SK-N-SH (cell line): ENCODE measurements around the gene GLIS2. TPM values are rescaled to one million over a fixed set of nuclear protein-coding genes. Genes with fewer than 3 reads are reported as not detected.

Source experiments
- CTCF ChIA-PET: fragments of 300-600, 350-600 bp; formaldehyde crosslinking; extraction: SDS; loops from one replicate; lab custom pipeline; 2021; lab: Yijun Ruan, JAX
- POLR2A ChIA-PET: fragments of 350-600 bp; sonication (Branson Sonifier 250); formaldehyde crosslinking; extraction: SDS; loops from one replicate; lab custom pipeline; 2020; ENCODE audit warnings: antibody characterized with exemption, inconsistent platforms; lab: Yijun Ruan, JAX
- DNase-seq: peaks from one replicate; pipeline ENCODE4 v3.0.0; 2012
- H2AFZ ChIP-seq: fragments of 200-600 bp; sonication (generic); 2 replicates; pipeline ENCODE4 v1.8.1; 2016; ENCODE audit warnings: antibody characterized with exemption, mild to moderate bottlenecking, low read depth
- H3F3A ChIP-seq: fragments of 200-600 bp; sonication (generic); replicated peaks from 2 replicates; pipeline ENCODE3; 2016; ENCODE audit warnings: antibody characterized with exemption, mild to moderate bottlenecking; ENCODE audit not compliant: insufficient read depth
- H3K27ac ChIP-seq, 2 experiments: fragments of 200-500 bp in 1 of 2; fragments of 200-600 bp in 1 of 2; sonication (Bioruptor generic) in 1 of 2; sonication (generic), shearing (Covaris generic) in 1 of 2; 2 replicates each; pipeline versions ENCODE4 v1.5.1 to v1.6.1; 2014 to 2016; ENCODE audit warnings: low read depth in 2 of 2, inconsistent platforms in 1 of 2, low read length in 1 of 2, mild to moderate bottlenecking in 1 of 2, mixed read lengths in 1 of 2
- H3K27me3 ChIP-seq: fragments of 200-600 bp; sonication (generic), shearing (Covaris generic); 2 replicates; pipeline ENCODE4 v1.6.1; 2016; ENCODE audit warnings: mixed run types; ENCODE audit not compliant: insufficient read depth
- H3K36me3 ChIP-seq, 2 experiments: fragments of 200-500 bp in 1 of 2; fragments of 200-600 bp in 1 of 2; sonication (Bioruptor generic) in 1 of 2; sonication (generic) in 1 of 2; replicated peaks in 1 of 2; 2 replicates each; pipeline versions ENCODE3 to v1.5.1; 2014 to 2016; ENCODE audit warnings: low read length in 1 of 2, mild to moderate bottlenecking in 1 of 2; ENCODE audit not compliant: insufficient read depth in 2 of 2, control insufficient read depth in 1 of 2
- H3K4me1 ChIP-seq, 2 experiments: fragments of 200-500 bp in 1 of 2; fragments of 200-600 bp in 1 of 2; sonication (Bioruptor generic) in 1 of 2; sonication (generic), shearing (Covaris generic) in 1 of 2; 2 replicates each; pipeline versions ENCODE4 v1.5.1 to v1.6.1; 2014 to 2016; ENCODE audit warnings: low read depth in 1 of 2, low read length in 1 of 2, mixed run types in 1 of 2; ENCODE audit not compliant: insufficient read depth in 2 of 2, control insufficient read depth in 1 of 2
- H3K4me2 ChIP-seq: fragments of 200-600 bp; sonication (generic), shearing (Covaris generic); 2 replicates; pipeline ENCODE4 v1.6.1; 2017; ENCODE audit warnings: mixed run types
- H3K4me3 ChIP-seq, 2 experiments: fragments of 200-500 bp in 1 of 2; fragments of 200-600 bp in 1 of 2; sonication (Bioruptor generic) in 1 of 2; sonication (generic), shearing (Covaris generic) in 1 of 2; 2 replicates each; pipeline versions ENCODE4 v1.5.1 to v1.8.1; 2014 to 2016; ENCODE audit warnings: low read depth in 2 of 2, inconsistent platforms in 1 of 2, low read length in 1 of 2, mild to moderate bottlenecking in 1 of 2, mixed read lengths in 1 of 2, moderate library complexity in 1 of 2
- H3K79me2 ChIP-seq: fragments of 200-600 bp; sonication (generic); 2 replicates; pipeline ENCODE4 v1.8.1; 2017; ENCODE audit warnings: mild to moderate bottlenecking; ENCODE audit not compliant: insufficient read depth
- H3K9ac ChIP-seq: fragments of 200-600 bp; sonication (generic); 2 replicates; pipeline ENCODE4 v1.6.1; 2017; ENCODE audit warnings: mixed run types
- H3K9me2 ChIP-seq: fragments of 200-600 bp; sonication (generic); 2 replicates; pipeline ENCODE4 v1.6.1; 2017; ENCODE audit warnings: mixed run types
- H3K9me3 ChIP-seq: fragments of 200-600 bp; sonication (generic); 2 replicates; pipeline ENCODE4 v1.6.1; 2017; ENCODE audit warnings: mixed run types, mild to moderate bottlenecking, moderate library complexity
- H4K20me1 ChIP-seq: fragments of 200-600 bp; sonication (generic); 2 replicates; pipeline ENCODE4 v1.6.1; 2017; ENCODE audit warnings: mild to moderate bottlenecking, mixed run types; ENCODE audit not compliant: insufficient read depth
- CHD2 ChIP-seq: fragments of 150-350 bp; IDR thresholded peaks from 2 replicates; pipeline ENCODE4 v1.6.1; 2018; ENCODE audit warnings: low read length; ENCODE audit not compliant: partially characterized antibody
- EP300 ChIP-seq, 2 experiments: IDR thresholded peaks; 2 replicates each; pipeline versions ENCODE4 v1.4.0 to v1.6.1; 2012; ENCODE audit warnings: borderline replicate concordance in 1 of 2, low read depth in 1 of 2, low read length in 1 of 2
- EZH2phosphoT487 ChIP-seq: fragments of 200-600 bp; sonication (generic); IDR thresholded peaks from 2 replicates; pipeline ENCODE4 v1.6.1; 2017; ENCODE audit warnings: low read depth, mixed run types, mild to moderate bottlenecking, antibody characterized with exemption, moderate library complexity, borderline replicate concordance
- GABPA ChIP-seq: IDR thresholded peaks from 2 replicates; pipeline ENCODE4 v1.4.0; 2012; ENCODE audit warnings: low read depth, mild to moderate bottlenecking
- GATA2 ChIP-seq: sonication (generic); formaldehyde crosslinking; IDR thresholded peaks from 2 replicates; pipeline ENCODE4 v1.5.0; 2020; ENCODE audit warnings: mild to moderate bottlenecking, missing genetic modification reagents
- MEF2A ChIP-seq: IDR thresholded peaks from 2 replicates; pipeline ENCODE4 v1.4.0; 2012; ENCODE audit warnings: low read depth, borderline replicate concordance
- PBX3 ChIP-seq: IDR thresholded peaks from 2 replicates; pipeline ENCODE4; 2012
- RCOR1 ChIP-seq: fragments of 150-350 bp; IDR thresholded peaks from 2 replicates; pipeline ENCODE4 v1.6.1; 2017; ENCODE audit warnings: antibody characterized with exemption, low read length
- REST ChIP-seq: IDR thresholded peaks from 2 replicates; pipeline ENCODE4 v1.6.1; 2012; ENCODE audit warnings: mild to moderate bottlenecking, low read depth, low read length, moderate library complexity
- RFX5 ChIP-seq: IDR thresholded peaks from 2 replicates; pipeline ENCODE4 v1.6.1; 2012; ENCODE audit warnings: mild to moderate bottlenecking, improper control_type of control experiment, low read length
- YY1 ChIP-seq: IDR thresholded peaks from 2 replicates; pipeline ENCODE4 v1.4.0; 2012; ENCODE audit warnings: low read depth, mild to moderate bottlenecking
- WGBS: methylation state at CpG from one replicate; pipeline ENCODE4 v1.1.6; 2017; ENCODE audit warnings: low lambda C conversion rate; 5-methylcytosine and 5-hydroxymethylcytosine counted together
- polyA plus RNA-seq, 3 experiments: library from polyadenylated mRNA; depleted of rRNA; stranded (reverse); fragments of >200 nt; gene quantifications; 2 replicates each; pipeline ENCODE4 v1.2.3, GENCODE V29; 2012

GLIS2 gene
- polyA plus RNA-seq, 1 of the 3 experiments (the other 2 are of a cell fraction): 6.5 TPM

- CTCF ChIA-PET: interaction anchor here (1.0 to 32.1 kb wide), 6 partner anchors 10 to 23 kb away, joined by 4 to 558 read pairs (median 10); no protein-coding TSS in a partner anchor
- no peak overlapping the region for H3K9ac ChIP-seq
- peaks cover 29 to 66% of the 10 kb centered on the region in 2 experiments for H3K4me1 ChIP-seq
- DNase-seq: no peak
- TF ChIP-seq YY1 (no peak), RCOR1 (no peak), PBX3 (no peak), EZH2phosphoT487 (no peak), REST (no peak), CHD2 (no peak), GATA2 (CRISPR knock-in tag) (no peak), RFX5 (no peak), EP300 (IDR thresholded peaks at IDR 0.05; ENCODE audit: borderline replicate concordance in 1 of 2, low read depth in 1 of 2, low read length in 1 of 2) (no peak), GABPA (no peak), MEF2A (no peak)
- 81% methylated on average over 8 of the region's 21 CpGs for WGBS
- H3K4me3 ChIP-seq: no peak overlapping the region
- no peaks in the 10 kb centered on the region for H3K27me3 ChIP-seq
- peaks cover 19% of the 10 kb centered on the region for H3F3A ChIP-seq
- POLR2A ChIA-PET: interaction anchor here (1.3 to 1.6 kb wide), 2 partner anchors 8 to 13 kb away, joined by 3 to 7 read pairs; no protein-coding TSS in a partner anchor
- H3K9me2 ChIP-seq: no peaks in the 10 kb centered on the region
- H2AFZ ChIP-seq: no peak overlapping the region
- no peak overlapping the region; a peak in 1 of 4 replicates for H3K27ac ChIP-seq
- no peaks in the 10 kb centered on the region for H3K9me3 ChIP-seq
- peaks cover 45% of the 10 kb centered on the region for H4K20me1 ChIP-seq
- H3K4me2 ChIP-seq: no peak overlapping the region
- peaks cover 48% of the 10 kb centered on the region for H3K79me2 ChIP-seq
- H3K36me3 ChIP-seq: peaks cover 0 to 35% of the 10 kb centered on the region in 2 experiments
Measured at GRCh38 chr16:4378999-4379690, 63.3 kb downstream of the GLIS2 start.
